Putamen (tissue), 1 donor: ENCODE measurements around the gene OR2V1.
"Not testable (repeated sequence)": the region's sequence is repeated elsewhere in the genome, so short reads cannot be mapped to it uniquely, and the experiment has no call there.

Experiments
- DNase-seq: peaks from one replicate; pipeline ENCODE4 v3.0.0-alpha.2; 2016; ENCODE audit warnings: low spot score

Gene OR2V1

GRCh38 chr5:181160152-181160754, 29.3 kb upstream of the OR2V1 start:
- peak; percentile 59 for DNase-seq

GRCh38 chr5:181159286-181160151, 28.6 kb upstream of the OR2V1 start:
- peak; percentile 80 for DNase-seq

- no peak for DNase-seq
Measured at GRCh38 chr5:181158869-181159268, 27.9 kb upstream of the OR2V1 start.

- DNase-seq: no peak
Measured at GRCh38 chr5:181156758-181157157, 25.8 kb upstream of the OR2V1 start.

- DNase-seq: no peak
Measured at GRCh38 chr5:181153814-181154213, 22.8 kb upstream of the OR2V1 start.

- DNase-seq: no peak
Measured at GRCh38 chr5:181152406-181152805, 21.4 kb upstream of the OR2V1 start.

GRCh38 chr5:181151146-181151545, 20.2 kb upstream of the OR2V1 start:
- no peak for DNase-seq

- no peak for DNase-seq
Measured at GRCh38 chr5:181149806-181150733, 19.1 kb upstream of the OR2V1 start.

- DNase-seq: no peak
Measured at GRCh38 chr5:181149355-181149754, 18.4 kb upstream of the OR2V1 start.

GRCh38 chr5:181146927-181147636, 16.1 kb upstream of the OR2V1 start, which contains the start of gene OR2V2:
TSS of gene OR2V2 (plus strand) at chr5:181147586. CDS start at chr5:181154943, 7,357 bp downstream.
- not testable (repeated sequence) for DNase-seq

GRCh38 chr5:181145133-181145532, 14.2 kb upstream of the OR2V1 start:
- DNase-seq: no peak

- no peak for DNase-seq
Measured at GRCh38 chr5:181142054-181142453, 11.1 kb upstream of the OR2V1 start.

GRCh38 chr5:181140766-181141165, 9.8 kb upstream of the OR2V1 start:
- no peak for DNase-seq

GRCh38 chr5:181138258-181138657, 7.3 kb upstream of the OR2V1 start:
- DNase-seq: no peak

- no peak for DNase-seq
Measured at GRCh38 chr5:181136361-181136955, 5.5 kb upstream of the OR2V1 start.

GRCh38 chr5:181134259-181134658, 3.3 kb upstream of the OR2V1 start:
- no peak for DNase-seq

- DNase-seq: no peak
Measured at GRCh38 chr5:181133610-181134231, 2.8 kb upstream of the OR2V1 start.

- no peak for DNase-seq
Measured at GRCh38 chr5:181133083-181133482, 2.1 kb upstream of the OR2V1 start.

GRCh38 chr5:181131514-181131913, 545 bp upstream of the OR2V1 start:
- DNase-seq: no peak

GRCh38 chr5:181130081-181130480, 888 bp downstream of the OR2V1 start:
- not testable (repeated sequence) for DNase-seq

- DNase-seq: no peak
Measured at GRCh38 chr5:181129601-181130000, 1.4 kb downstream of the OR2V1 start.
